WTC11 (cell line): ENCODE data around the gene AFF3. TPM values are rescaled to one million over a fixed set of nuclear protein-coding genes. Genes with fewer than 3 reads are reported as not detected.

Experiments used
- ATAC-seq: fragments of 200-7000 bp; cut with Tn5 transposase; 2 replicates; pipeline ENCODE4 v1.10.0; 2021; ENCODE audit warnings: mild to moderate bottlenecking, moderate library complexity
- CTCF ChIA-PET: fragments of 300-600 bp; sonication (Branson Sonifier 250); formaldehyde crosslinking; loops from one replicate; lab custom pipeline; 2021; ENCODE audit warnings: antibody characterized with exemption; lab: Charles Lee
- POLR2A ChIA-PET: fragments of 350-600 bp; sonication (Branson Sonifier 250); formaldehyde crosslinking; loops from one replicate; lab custom pipeline; 2021; ENCODE audit warnings: antibody characterized with exemption; lab: Charles Lee
- DNase-seq: peaks from one replicate; pipeline ENCODE4 v3.0.0; 2021; ENCODE audit warnings: low spot score
- H3K27ac Mint-ChIP-seq: 2 replicates; pipeline ENCODE4 v1.8.0; 2021; ENCODE audit warnings: mixed read lengths
- H3K27me3 Mint-ChIP-seq: 2 replicates; pipeline ENCODE4 v1.8.0; 2021; ENCODE audit warnings: low read depth, mild to moderate bottlenecking, moderate library complexity, mixed read lengths
- H3K36me3 Mint-ChIP-seq: 2 replicates; pipeline ENCODE4 v1.8.0; 2021; ENCODE audit warnings: mixed read lengths
- H3K4me1 Mint-ChIP-seq: 2 replicates; pipeline ENCODE4 v1.8.0; 2022; ENCODE audit warnings: mixed read lengths
- H3K4me3 Mint-ChIP-seq: 2 replicates; pipeline ENCODE4 v1.8.0; 2021; ENCODE audit warnings: mild to moderate bottlenecking, moderate library complexity, mixed read lengths
- H3K9me3 Mint-ChIP-seq: 2 replicates; pipeline ENCODE4 v1.8.0; 2021; ENCODE audit warnings: mixed read lengths
- ATF3 ChIP-seq: sonication (generic); formaldehyde crosslinking; conservative IDR thresholded peaks from 2 replicates; pipeline ENCODE4 v1.8.1; 2022; ENCODE audit warnings: mild to moderate bottlenecking, missing genetic modification reagents
- CTCF ChIP-seq: fragments of 200-600 bp; IDR thresholded peaks from 2 replicates; pipeline ENCODE4 v1.8.0; 2022; ENCODE audit warnings: antibody characterized with exemption
- ELF4 ChIP-seq: sonication (generic); formaldehyde crosslinking; IDR thresholded peaks from 2 replicates; pipeline ENCODE4 v1.8.1; 2022; ENCODE audit warnings: low read depth, mild to moderate bottlenecking, moderate library complexity, missing genetic modification reagents
- EMX1 ChIP-seq: fragments of 250-450 bp; sonication (Bioruptor Pico); IDR thresholded peaks from 2 replicates; pipeline ENCODE4 v1.8.0; 2021; ENCODE audit warnings: mild to moderate bottlenecking
- FOXP4 ChIP-seq: sonication (generic); formaldehyde crosslinking; IDR thresholded peaks from 2 replicates; pipeline ENCODE4 v1.8.0; 2022; ENCODE audit warnings: mild to moderate bottlenecking, missing genetic modification reagents
- GABPB1 ChIP-seq: sonication (generic); formaldehyde crosslinking; IDR thresholded peaks from 2 replicates; pipeline ENCODE4 v1.8.1; 2023; ENCODE audit warnings: mild to moderate bottlenecking, missing genetic modification reagents
- HMGXB4 ChIP-seq: sonication (generic); formaldehyde crosslinking; IDR thresholded peaks from 2 replicates; pipeline ENCODE4 v1.8.1; 2023; ENCODE audit warnings: mild to moderate bottlenecking, moderate library complexity, missing genetic modification reagents
- NFATC4 ChIP-seq: fragments of 250-450 bp; sonication (Bioruptor Pico); IDR thresholded peaks from 2 replicates; pipeline ENCODE4 v1.9.0; 2021; ENCODE audit warnings: mild to moderate bottlenecking
- NFE2L1 ChIP-seq: sonication (generic); formaldehyde crosslinking; IDR thresholded peaks from 2 replicates; pipeline ENCODE4 v1.8.1; 2023; ENCODE audit warnings: missing genetic modification reagents
- RORB ChIP-seq: fragments of 250-450 bp; sonication (Bioruptor Pico); IDR thresholded peaks from 2 replicates; pipeline ENCODE4 v1.9.0; 2021; ENCODE audit warnings: mild to moderate bottlenecking
- SMAD3 ChIP-seq: sonication (generic); formaldehyde crosslinking; IDR thresholded peaks from 2 replicates; pipeline ENCODE4 v1.8.0; 2022; ENCODE audit warnings: missing genetic modification reagents, mild to moderate bottlenecking, borderline replicate concordance
- USF2 ChIP-seq: sonication (generic); formaldehyde crosslinking; IDR thresholded peaks from 2 replicates; pipeline ENCODE4 v1.8.1; 2023; ENCODE audit warnings: mild to moderate bottlenecking, missing genetic modification reagents, moderate library complexity
- ZNF121 ChIP-seq: sonication (generic); formaldehyde crosslinking; IDR thresholded peaks from 2 replicates; pipeline ENCODE4 v1.8.0; 2023; ENCODE audit warnings: missing genetic modification reagents
- ZNF263 ChIP-seq: sonication (generic); formaldehyde crosslinking; IDR thresholded peaks from 2 replicates; pipeline ENCODE4 v1.8.1; 2022; ENCODE audit warnings: low read depth, mild to moderate bottlenecking, moderate library complexity, missing genetic modification reagents
- ZNF423 ChIP-seq: fragments of 250-450 bp; sonication (Bioruptor Pico); IDR thresholded peaks from 2 replicates; pipeline ENCODE4 v2.1.2; 2022; ENCODE audit warnings: mild to moderate bottlenecking, moderate library complexity
- ZNF512 ChIP-seq: sonication (generic); formaldehyde crosslinking; IDR thresholded peaks from 2 replicates; pipeline ENCODE4 v1.8.1; 2022; ENCODE audit warnings: missing genetic modification reagents, borderline replicate concordance
- ZNF532 ChIP-seq: fragments of 250-450 bp; sonication (Bioruptor Pico); IDR thresholded peaks from 2 replicates; pipeline ENCODE4 v1.9.0; 2021; ENCODE audit warnings: mild to moderate bottlenecking, borderline replicate concordance
- ZSCAN18 ChIP-seq: fragments of 250-450 bp; sonication (Bioruptor Pico); IDR thresholded peaks from 2 replicates; pipeline ENCODE4 v2.1.2; 2022; ENCODE audit warnings: mild to moderate bottlenecking, moderate library complexity
- total RNA-seq: library from RNA; stranded (reverse); gene quantifications from 3 replicates; pipeline ENCODE4 v1.2.3, GENCODE V29; 2021

The AFF3 gene
- total RNA-seq, 1 experiment from 2014 or later, result 1.2 TPM

GRCh38 chr2:99825630-99826029, 316.8 kb downstream of the AFF3 start:
- peaks cover 16% of the 10 kb centered on the region for H3K4me1 Mint-ChIP-seq
- H3K27me3 Mint-ChIP-seq, result no peaks in the 10 kb centered on the region
- TF ChIP-seq HMGXB4 (CRISPR knock-in tag) (no peak), ELF4 (no peak), ZNF512 (CRISPR knock-in tag) (no peak), SMAD3 (CRISPR knock-in tag) (no peak), EMX1 (CRISPR knock-in tag) (no peak), NFATC4 (CRISPR knock-in tag) (no peak), GABPB1 (CRISPR knock-in tag) (no peak), FOXP4 (CRISPR knock-in tag) (no peak), ATF3 (no peak), RORB (CRISPR knock-in tag) (no peak), ZNF121 (CRISPR knock-in tag) (no peak), ZSCAN18 (CRISPR knock-in tag) (no peak), ZNF423 (CRISPR knock-in tag) (no peak), ZNF532 (CRISPR knock-in tag) (no peak), NFE2L1 (CRISPR knock-in tag) (no peak), CTCF (no peak), ZNF263 (CRISPR knock-in tag) (no peak), USF2 (no peak)
- ChIA-PET POLR2A (no interaction called here), CTCF (no interaction called here)
- peaks cover 12% of the 10 kb centered on the region; the same call in 1 of the 2 replicates for H3K9me3 Mint-ChIP-seq
- ATAC-seq, result no peak
- H3K4me3 Mint-ChIP-seq, result no peak overlapping the region
- H3K36me3 Mint-ChIP-seq, result no peaks in the 10 kb centered on the region
- no peak overlapping the region for H3K27ac Mint-ChIP-seq
- no peak for DNase-seq
